Panc1 (cell line): ENCODE measurements around the gene ZNF578.

Experiments
- POLR2AphosphoS5 ChIP-seq: IDR thresholded peaks from 2 replicates; pipeline ENCODE4 v1.6.1; 2012; ENCODE audit warnings: mild to moderate bottlenecking, low read depth, low read length, moderate library complexity
- SIN3A ChIP-seq: IDR thresholded peaks from 2 replicates; pipeline ENCODE4 v1.6.1; 2012; ENCODE audit warnings: low read depth, mild to moderate bottlenecking, low read length, moderate library complexity, borderline replicate concordance; ENCODE audit not compliant: insufficient read depth
- TCF7L2 ChIP-seq: IDR thresholded peaks from 2 replicates; pipeline ENCODE4 v1.6.1; 2011; ENCODE audit warnings: mild to moderate bottlenecking, low read depth, low read length, inconsistent platforms
- TF ChIP-seq, protein P1 (sequence below): fragments of 450-650 bp; IDR thresholded peaks from 2 replicates; pipeline ENCODE4 v1.5.1; 2017; ENCODE audit warnings: mild to moderate bottlenecking
- TF ChIP-seq, protein P2 (sequence below), 2 experiments: IDR thresholded peaks; 2 replicates each; pipeline ENCODE4 v1.6.1; 2011 to 2012; ENCODE audit warnings: low read depth in 2 of 2, control low read depth in 1 of 2, low read length in 1 of 2, mild to moderate bottlenecking in 1 of 2, moderate library complexity in 1 of 2; ENCODE audit not compliant: insufficient read depth in 1 of 2

DNA sequence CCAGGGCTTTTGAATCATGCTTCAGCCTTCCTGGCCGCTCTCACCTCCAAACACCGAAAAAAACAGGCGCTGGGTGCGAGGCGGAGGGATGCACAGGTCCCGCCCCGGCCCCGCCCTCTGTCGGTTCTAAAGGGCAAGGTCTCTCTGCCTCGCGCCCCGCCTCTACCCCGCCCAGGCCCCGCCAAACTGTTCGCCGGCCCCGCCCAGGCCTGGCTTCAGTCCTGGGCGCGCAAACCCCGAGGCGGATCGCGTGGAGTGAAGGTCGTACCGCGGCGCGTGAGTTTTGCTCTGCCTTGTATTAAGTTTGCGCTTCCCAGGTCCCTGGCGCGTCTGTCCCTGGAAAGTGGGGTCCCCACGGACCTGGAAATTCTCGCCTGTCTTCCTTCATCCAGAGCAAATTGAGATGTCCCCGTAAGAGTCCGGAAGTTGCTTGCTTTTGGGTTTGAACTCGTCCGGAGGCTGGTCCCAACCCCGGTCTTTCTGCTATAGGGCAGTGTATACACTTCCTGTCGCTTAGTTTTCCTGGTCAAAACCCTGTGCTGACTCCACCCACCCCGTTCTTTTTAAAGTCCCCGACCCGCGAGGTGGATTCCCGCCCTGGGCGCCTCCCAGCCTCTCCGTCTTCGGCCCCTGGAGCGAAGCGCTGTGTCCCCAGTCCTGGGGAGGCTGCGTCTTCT, 82.6 kb downstream of the ZNF578 start:
- TF ChIP-seq, protein P1, sequence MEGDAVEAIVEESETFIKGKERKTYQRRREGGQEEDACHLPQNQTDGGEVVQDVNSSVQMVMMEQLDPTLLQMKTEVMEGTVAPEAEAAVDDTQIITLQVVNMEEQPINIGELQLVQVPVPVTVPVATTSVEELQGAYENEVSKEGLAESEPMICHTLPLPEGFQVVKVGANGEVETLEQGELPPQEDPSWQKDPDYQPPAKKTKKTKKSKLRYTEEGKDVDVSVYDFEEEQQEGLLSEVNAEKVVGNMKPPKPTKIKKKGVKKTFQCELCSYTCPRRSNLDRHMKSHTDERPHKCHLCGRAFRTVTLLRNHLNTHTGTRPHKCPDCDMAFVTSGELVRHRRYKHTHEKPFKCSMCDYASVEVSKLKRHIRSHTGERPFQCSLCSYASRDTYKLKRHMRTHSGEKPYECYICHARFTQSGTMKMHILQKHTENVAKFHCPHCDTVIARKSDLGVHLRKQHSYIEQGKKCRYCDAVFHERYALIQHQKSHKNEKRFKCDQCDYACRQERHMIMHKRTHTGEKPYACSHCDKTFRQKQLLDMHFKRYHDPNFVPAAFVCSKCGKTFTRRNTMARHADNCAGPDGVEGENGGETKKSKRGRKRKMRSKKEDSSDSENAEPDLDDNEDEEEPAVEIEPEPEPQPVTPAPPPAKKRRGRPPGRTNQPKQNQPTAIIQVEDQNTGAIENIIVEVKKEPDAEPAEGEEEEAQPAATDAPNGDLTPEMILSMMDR: no peak
- no peak for TF ChIP-seq POLR2AphosphoS5
- TF ChIP-seq SIN3A: no peak
- TF ChIP-seq, protein P2, sequence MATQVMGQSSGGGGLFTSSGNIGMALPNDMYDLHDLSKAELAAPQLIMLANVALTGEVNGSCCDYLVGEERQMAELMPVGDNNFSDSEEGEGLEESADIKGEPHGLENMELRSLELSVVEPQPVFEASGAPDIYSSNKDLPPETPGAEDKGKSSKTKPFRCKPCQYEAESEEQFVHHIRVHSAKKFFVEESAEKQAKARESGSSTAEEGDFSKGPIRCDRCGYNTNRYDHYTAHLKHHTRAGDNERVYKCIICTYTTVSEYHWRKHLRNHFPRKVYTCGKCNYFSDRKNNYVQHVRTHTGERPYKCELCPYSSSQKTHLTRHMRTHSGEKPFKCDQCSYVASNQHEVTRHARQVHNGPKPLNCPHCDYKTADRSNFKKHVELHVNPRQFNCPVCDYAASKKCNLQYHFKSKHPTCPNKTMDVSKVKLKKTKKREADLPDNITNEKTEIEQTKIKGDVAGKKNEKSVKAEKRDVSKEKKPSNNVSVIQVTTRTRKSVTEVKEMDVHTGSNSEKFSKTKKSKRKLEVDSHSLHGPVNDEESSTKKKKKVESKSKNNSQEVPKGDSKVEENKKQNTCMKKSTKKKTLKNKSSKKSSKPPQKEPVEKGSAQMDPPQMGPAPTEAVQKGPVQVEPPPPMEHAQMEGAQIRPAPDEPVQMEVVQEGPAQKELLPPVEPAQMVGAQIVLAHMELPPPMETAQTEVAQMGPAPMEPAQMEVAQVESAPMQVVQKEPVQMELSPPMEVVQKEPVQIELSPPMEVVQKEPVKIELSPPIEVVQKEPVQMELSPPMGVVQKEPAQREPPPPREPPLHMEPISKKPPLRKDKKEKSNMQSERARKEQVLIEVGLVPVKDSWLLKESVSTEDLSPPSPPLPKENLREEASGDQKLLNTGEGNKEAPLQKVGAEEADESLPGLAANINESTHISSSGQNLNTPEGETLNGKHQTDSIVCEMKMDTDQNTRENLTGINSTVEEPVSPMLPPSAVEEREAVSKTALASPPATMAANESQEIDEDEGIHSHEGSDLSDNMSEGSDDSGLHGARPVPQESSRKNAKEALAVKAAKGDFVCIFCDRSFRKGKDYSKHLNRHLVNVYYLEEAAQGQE (IDR thresholded peaks at IDR 0.05; ENCODE audit: insufficient read depth in 1 of 2, low read depth in 2 of 2, low read length in 1 of 2): no peak
- no peak for TF ChIP-seq TCF7L2
